HCT116 (cell line): ENCODE data around the gene HPS1. TPM values are rescaled to one million over a fixed set of nuclear protein-coding genes. Genes with fewer than 3 reads are reported as not detected.

Experiments used
- ATAC-seq: fragments of 200-7000 bp; cut with Tn5 transposase; 2 replicates; pipeline ENCODE4 v1.9.1; 2020; ENCODE audit warnings: mild to moderate bottlenecking, moderate library complexity
- BruUV-seq: library from RNA; stranded (reverse); fragments of 400-500 nt; replicated peaks from 2 replicates; lab custom pipeline; 2021; lab: Mats Ljungman, UMichigan
- CTCF ChIA-PET: fragments of 300-600 bp; sonication (Branson Sonifier 250); formaldehyde crosslinking; loops from one replicate; lab custom pipeline; 2021; ENCODE audit warnings: antibody characterized with exemption; lab: Charles Lee
- POLR2A ChIA-PET: fragments of 300-600, 350-600 bp; sonication (Branson Sonifier 250); formaldehyde crosslinking; loops from one replicate; lab custom pipeline; 2021; ENCODE audit warnings: antibody characterized with exemption; lab: Charles Lee
- RAD21 ChIA-PET, 2 experiments: fragments of 300-600 bp; sonication (Branson Sonifier 250); formaldehyde crosslinking; loops; one replicate each; lab custom pipeline; 2023; ENCODE audit warnings: low total read pairs in 2 of 2; ENCODE audit not compliant: uncharacterized antibody in 2 of 2, unreplicated experiment in 2 of 2, low non-redundant PET in 1 of 2; lab: Charles Lee
- DNase-seq: peaks from one replicate; pipeline ENCODE4 v3.0.0-alpha.2; 2010; ENCODE audit warnings: low read depth, low spot score
- H2AFZ ChIP-seq: fragments of 200-600 bp; shearing (Covaris generic), sonication (generic); 2 replicates; pipeline ENCODE4 v1.6.1; 2017; ENCODE audit warnings: low read depth, mixed run types, mixed read lengths, antibody characterized with exemption, low read length; ENCODE audit not compliant: poor library complexity, severe bottlenecking
- H3K27ac ChIP-seq: 2 replicates; pipeline ENCODE4 v1.5.1; 2012; ENCODE audit warnings: low read depth, low read length
- H3K27me3 ChIP-seq: fragments of 200-600 bp; sonication (generic); 2 replicates; pipeline ENCODE4 v1.6.1; 2016; ENCODE audit warnings: mixed run types, low read length, mixed read lengths; ENCODE audit not compliant: insufficient read depth
- H3K36me3 ChIP-seq, 2 experiments: fragments of 200-500 bp in 1 of 2; fragments of 200-600 bp in 1 of 2; sonication (Bioruptor generic) in 1 of 2; sonication (generic) in 1 of 2; 2 replicates each; pipeline versions ENCODE4 v1.5.1 to v1.6.1; 2014 to 2016; ENCODE audit warnings: low read length in 2 of 2, inconsistent platforms in 1 of 2, mixed read lengths in 1 of 2, mixed run types in 1 of 2; ENCODE audit not compliant: insufficient read depth in 2 of 2, control insufficient read depth in 1 of 2
- H3K4me1 ChIP-seq, 2 experiments: fragments of 200-600 bp in 1 of 2; sonication (generic) in 1 of 2; 2 replicates each; pipeline versions ENCODE4 v1.5.1 to v1.6.1; 2012 to 2017; ENCODE audit warnings: low read length in 2 of 2, inconsistent platforms in 1 of 2, mild to moderate bottlenecking in 1 of 2, mixed read lengths in 1 of 2, mixed run types in 1 of 2, moderate library complexity in 1 of 2; ENCODE audit not compliant: insufficient read depth in 2 of 2, control insufficient read depth in 1 of 2
- H3K4me2 ChIP-seq: fragments of 200-600 bp; sonication (generic); 2 replicates; pipeline ENCODE4 v1.6.1; 2017; ENCODE audit warnings: mixed run types, low read length, mixed read lengths
- H3K4me3 ChIP-seq, 2 experiments: fragments of 200-600 bp in 1 of 2; sonication (generic) in 1 of 2; replicated peaks in 1 of 2; 2 replicates each; pipeline ENCODE4 v1.5.1; 2011 to 2016; ENCODE audit warnings: low read length in 2 of 2, control low read depth in 1 of 2, low read depth in 1 of 2, mild to moderate bottlenecking in 1 of 2, mixed read lengths in 1 of 2, mixed run types in 1 of 2
- H3K79me2 ChIP-seq: fragments of 200-600 bp; sonication (generic); 2 replicates; pipeline ENCODE4 v1.6.1; 2017; ENCODE audit warnings: mild to moderate bottlenecking, mixed run types, low read length, moderate library complexity, mixed read lengths; ENCODE audit not compliant: insufficient read depth
- H3K9ac ChIP-seq: fragments of 200-600 bp; sonication (generic); 2 replicates; pipeline ENCODE4 v1.6.1; 2016; ENCODE audit warnings: low read length, mixed read lengths
- H3K9me2 ChIP-seq: fragments of 200-600 bp; sonication (generic), shearing (Covaris generic); 2 replicates; pipeline ENCODE4 v1.6.1; 2017; ENCODE audit warnings: mixed run types, mild to moderate bottlenecking, moderate library complexity; ENCODE audit not compliant: insufficient read depth
- H3K9me3 ChIP-seq, 2 experiments: fragments of 200-500 bp in 1 of 2; fragments of 200-600 bp in 1 of 2; sonication (Bioruptor generic) in 1 of 2; sonication (generic) in 1 of 2; 2 replicates each; pipeline ENCODE4 v1.6.1; 2014 to 2017; ENCODE audit warnings: low read length in 2 of 2, mixed read lengths in 2 of 2, inconsistent platforms in 1 of 2, low read depth in 1 of 2, mild to moderate bottlenecking in 1 of 2, mixed run types in 1 of 2, moderate library complexity in 1 of 2; ENCODE audit not compliant: control insufficient read depth in 1 of 2, insufficient read depth in 1 of 2
- H4K20me1 ChIP-seq: fragments of 200-600 bp; sonication (generic), shearing (Covaris generic); 2 replicates; pipeline ENCODE4 v1.6.1; 2017; ENCODE audit warnings: mixed run types, mild to moderate bottlenecking, moderate library complexity; ENCODE audit not compliant: insufficient read depth
- CBX3 ChIP-seq: IDR thresholded peaks from 2 replicates; pipeline ENCODE4 v1.6.1; 2012; ENCODE audit warnings: low read depth
- EGR1 ChIP-seq: IDR thresholded peaks from 2 replicates; pipeline ENCODE4 v1.6.1; 2012; ENCODE audit warnings: low read depth
- EZH2 ChIP-seq: fragments of 200-600 bp; sonication (generic); IDR thresholded peaks from 2 replicates; pipeline ENCODE4 v1.6.1; 2017; ENCODE audit warnings: antibody characterized with exemption, mixed run types
- FOSL1 ChIP-seq: IDR thresholded peaks from 2 replicates; pipeline ENCODE4 v1.6.1; 2012; ENCODE audit warnings: low read depth
- POLR2A ChIP-seq: IDR thresholded peaks from 2 replicates; pipeline ENCODE4 v1.7.0; 2011; ENCODE audit warnings: borderline replicate concordance; ENCODE audit not compliant: insufficient read depth, insufficient read length; ENCODE audit errors: extremely low read depth
- RAD21 ChIP-seq: IDR thresholded peaks from 2 replicates; pipeline ENCODE4 v1.6.1; 2012; ENCODE audit warnings: low read depth, mild to moderate bottlenecking
- SIN3A ChIP-seq: IDR thresholded peaks from 2 replicates; pipeline ENCODE4 v1.6.1; 2012; ENCODE audit warnings: low read depth
- SRF ChIP-seq: IDR thresholded peaks from 2 replicates; pipeline ENCODE4 v1.6.1; 2012; ENCODE audit warnings: low read depth
- TCF7L2 ChIP-seq: IDR thresholded peaks from 2 replicates; pipeline ENCODE4 v1.7.0; 2011; ENCODE audit warnings: borderline replicate concordance, inconsistent platforms; ENCODE audit not compliant: insufficient read depth, insufficient read length; ENCODE audit errors: extremely low read depth
- YY1 ChIP-seq: IDR thresholded peaks from 2 replicates; pipeline ENCODE4 v1.6.1; 2011; ENCODE audit warnings: low read length, low read depth, moderate library complexity, mild to moderate bottlenecking; ENCODE audit not compliant: insufficient replicate concordance; ENCODE audit errors: extremely low read depth
- ZNF274 ChIP-seq: fragments of 200-500 bp; sonication (Bioruptor generic); IDR thresholded peaks from 2 replicates; pipeline ENCODE4 v1.6.1; 2014; ENCODE audit warnings: mild to moderate bottlenecking, low read depth, low read length, inconsistent platforms
- intact Hi-C: fragments of 100-400 bp; cut with micrococcal nuclease; formaldehyde crosslinking; loops from 2 replicates; pipeline ENCODE4 v1.10.0; 2022
- total RNA-seq: library from RNA; stranded (reverse); gene quantifications from one replicate; pipeline ENCODE4 v1.2.1, GENCODE V29; 2021; ENCODE audit not compliant: unreplicated experiment
- TF ChIP-seq, protein P1 (sequence below): IDR thresholded peaks from 2 replicates; pipeline ENCODE4 v1.6.1; 2012
- TF ChIP-seq, protein P2 (sequence below): IDR thresholded peaks from 2 replicates; pipeline ENCODE4 v1.6.1; 2011; ENCODE audit warnings: mild to moderate bottlenecking, low read length, moderate library complexity; ENCODE audit not compliant: insufficient replicate concordance; ENCODE audit errors: extremely low read depth
- TF ChIP-seq, protein P3 (sequence below), 3 experiments: fragments of 200-600 bp in 1 of 3; sonication (generic) in 1 of 3; IDR thresholded peaks in 2 of 3; conservative IDR thresholded peaks in 1 of 3; 2 replicates each; pipeline ENCODE4 v1.5.1; 2012 to 2017; ENCODE audit warnings: low read depth in 2 of 3, low read length in 2 of 3, antibody characterized with exemption in 1 of 3, borderline replicate concordance in 1 of 3, control low read depth in 1 of 3, mild to moderate bottlenecking in 1 of 3, mixed read lengths in 1 of 3, mixed run types in 1 of 3, moderate library complexity in 1 of 3; ENCODE audit not compliant: insufficient read depth in 1 of 3

Gene HPS1
- total RNA-seq, 1 experiment from 2014 or later: 64.3 TPM

DNA sequence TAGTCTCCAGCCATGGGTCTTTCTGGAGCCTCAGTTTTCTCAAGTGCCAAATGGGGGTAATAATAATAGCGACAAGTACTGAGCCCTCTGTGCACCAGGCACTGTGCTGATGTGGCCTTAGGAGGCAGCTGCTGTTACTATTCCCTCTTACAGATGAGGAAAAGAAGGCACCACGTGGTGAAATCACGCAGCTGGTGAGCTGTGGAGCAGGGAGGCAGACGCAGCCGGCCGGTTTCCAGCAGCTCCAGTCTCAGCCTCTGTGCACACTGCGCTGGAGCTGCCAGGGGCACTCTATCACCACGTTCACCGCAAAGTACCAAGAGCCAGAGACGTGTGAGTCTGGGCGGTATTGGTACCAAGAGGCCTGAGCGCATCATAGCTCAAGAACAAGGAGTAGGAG, 41.3 kb downstream of the HPS1 start:
- Histone ChIP-seq H3K9me2 (no peaks in the 10 kb centered on the region), H3K27me3 (no peaks in the 10 kb centered on the region), H3K36me3 (no peaks in the 10 kb centered on the region), H4K20me1 (no peaks in the 10 kb centered on the region), H3K27ac (no peak overlapping the region), H3K9me3 (no peaks in the 10 kb centered on the region), H2AFZ (no peak overlapping the region), H3K79me2 (no peaks in the 10 kb centered on the region), H3K9ac (no peak overlapping the region), H3K4me2 (no peak overlapping the region), H3K4me3 (no peak overlapping the region), H3K4me1 (peaks cover 0 to 3% of the 10 kb centered on the region in 2 experiments; a peak in 1 of 4 replicates)
- TF ChIP-seq RAD21: no peak
- TF ChIP-seq, protein P1, sequence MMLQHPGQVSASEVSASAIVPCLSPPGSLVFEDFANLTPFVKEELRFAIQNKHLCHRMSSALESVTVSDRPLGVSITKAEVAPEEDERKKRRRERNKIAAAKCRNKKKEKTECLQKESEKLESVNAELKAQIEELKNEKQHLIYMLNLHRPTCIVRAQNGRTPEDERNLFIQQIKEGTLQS: no peak
- TF ChIP-seq YY1: no peak
- no peak for TF ChIP-seq SIN3A
- TF ChIP-seq EGR1: no peak
- no peak for TF ChIP-seq FOSL1
- TF ChIP-seq EZH2: no peak
- TF ChIP-seq SRF: no peak
- DNase-seq (no peak), ATAC-seq (no peak)
- BruUV-seq: no TSS peak
- intact Hi-C loops: no loop called here
- RAD21 ChIA-PET: no interaction called here
- CTCF ChIA-PET: interaction anchor here (1.1 kb wide), 1 partner anchor 20 kb away, joined by 4 read pairs; no protein-coding TSS in a partner anchor
- POLR2A ChIA-PET: interaction anchor here (1.3 kb wide), 1 partner anchor 10 kb away, joined by 4 read pairs; the partner anchor contains the start of gene PYROXD2

DNA sequence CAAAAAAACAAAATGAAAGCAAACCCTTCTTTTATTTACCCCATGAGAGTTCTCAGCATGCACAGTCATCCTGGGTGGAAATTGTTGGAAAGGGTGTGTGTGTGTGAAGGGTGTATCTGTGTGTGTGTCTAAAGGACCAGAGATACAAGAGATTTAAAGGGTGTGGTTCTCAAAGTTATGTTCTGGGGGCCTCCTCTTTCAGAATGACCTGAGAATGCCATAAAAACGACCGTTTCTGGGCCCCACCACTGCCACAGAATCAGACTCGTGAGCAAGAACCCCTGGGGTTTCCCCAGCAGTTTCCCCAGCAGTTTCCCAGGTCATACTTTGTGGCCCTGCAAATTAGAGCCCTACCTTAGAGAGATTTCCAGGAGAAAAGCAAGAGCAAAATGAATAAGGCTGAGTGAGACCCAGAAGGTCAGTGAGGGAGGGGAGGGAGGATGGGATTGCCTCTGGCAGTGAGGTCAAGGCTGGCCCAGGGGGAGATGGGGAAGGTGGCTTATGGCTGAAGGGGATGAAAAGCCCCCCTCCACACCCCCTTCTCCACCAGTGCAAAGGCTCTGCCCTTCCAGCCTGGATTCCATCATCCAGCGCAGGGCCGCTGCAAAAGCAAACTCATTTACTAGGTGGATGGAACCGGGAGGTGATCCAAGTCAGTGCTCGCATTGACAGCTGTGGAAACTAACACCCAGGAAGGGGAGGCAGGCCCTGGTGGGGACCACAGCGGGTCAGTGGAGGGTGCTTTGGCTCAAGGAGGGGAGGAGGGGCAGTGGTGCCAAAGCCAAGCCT, 42.0 kb downstream of the HPS1 start:
- ChIA-PET POLR2A (interaction anchor here (2.8 kb wide), 1 partner anchor 10 kb away, joined by 8 read pairs; the partner anchor contains the start of gene PYROXD2), RAD21 (no interaction called here), CTCF (no interaction called here)
- H3K79me2 ChIP-seq: no peaks in the 10 kb centered on the region
- DNase-seq: no peak
- H3K27me3 ChIP-seq: no peaks in the 10 kb centered on the region
- no peak overlapping the region for H3K4me2 ChIP-seq
- no peak overlapping the region for H2AFZ ChIP-seq
- BruUV-seq: no TSS peak
- ATAC-seq: no peak
- no peaks in the 10 kb centered on the region for H3K9me2 ChIP-seq
- H4K20me1 ChIP-seq: no peaks in the 10 kb centered on the region
- H3K4me3 ChIP-seq: no peak overlapping the region
- no peak overlapping the region for H3K9ac ChIP-seq
- H3K27ac ChIP-seq: no peak overlapping the region
- no peaks in the 10 kb centered on the region for H3K36me3 ChIP-seq
- intact Hi-C loops: no loop called here
- H3K4me1 ChIP-seq: peaks cover 0 to 3% of the 10 kb centered on the region in 2 experiments; a peak in 1 of 4 replicates
- H3K9me3 ChIP-seq: no peaks in the 10 kb centered on the region
- no peak for TF ChIP-seq RAD21
- TF ChIP-seq, protein P1: no peak
- no peak for TF ChIP-seq CBX3
- TF ChIP-seq, protein P2, sequence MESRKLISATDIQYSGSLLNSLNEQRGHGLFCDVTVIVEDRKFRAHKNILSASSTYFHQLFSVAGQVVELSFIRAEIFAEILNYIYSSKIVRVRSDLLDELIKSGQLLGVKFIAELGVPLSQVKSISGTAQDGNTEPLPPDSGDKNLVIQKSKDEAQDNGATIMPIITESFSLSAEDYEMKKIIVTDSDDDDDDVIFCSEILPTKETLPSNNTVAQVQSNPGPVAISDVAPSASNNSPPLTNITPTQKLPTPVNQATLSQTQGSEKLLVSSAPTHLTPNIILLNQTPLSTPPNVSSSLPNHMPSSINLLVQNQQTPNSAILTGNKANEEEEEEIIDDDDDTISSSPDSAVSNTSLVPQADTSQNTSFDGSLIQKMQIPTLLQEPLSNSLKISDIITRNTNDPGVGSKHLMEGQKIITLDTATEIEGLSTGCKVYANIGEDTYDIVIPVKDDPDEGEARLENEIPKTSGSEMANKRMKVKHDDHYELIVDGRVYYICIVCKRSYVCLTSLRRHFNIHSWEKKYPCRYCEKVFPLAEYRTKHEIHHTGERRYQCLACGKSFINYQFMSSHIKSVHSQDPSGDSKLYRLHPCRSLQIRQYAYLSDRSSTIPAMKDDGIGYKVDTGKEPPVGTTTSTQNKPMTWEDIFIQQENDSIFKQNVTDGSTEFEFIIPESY: no peak
- TF ChIP-seq ZNF274: no peak
- TF ChIP-seq, protein P3, sequence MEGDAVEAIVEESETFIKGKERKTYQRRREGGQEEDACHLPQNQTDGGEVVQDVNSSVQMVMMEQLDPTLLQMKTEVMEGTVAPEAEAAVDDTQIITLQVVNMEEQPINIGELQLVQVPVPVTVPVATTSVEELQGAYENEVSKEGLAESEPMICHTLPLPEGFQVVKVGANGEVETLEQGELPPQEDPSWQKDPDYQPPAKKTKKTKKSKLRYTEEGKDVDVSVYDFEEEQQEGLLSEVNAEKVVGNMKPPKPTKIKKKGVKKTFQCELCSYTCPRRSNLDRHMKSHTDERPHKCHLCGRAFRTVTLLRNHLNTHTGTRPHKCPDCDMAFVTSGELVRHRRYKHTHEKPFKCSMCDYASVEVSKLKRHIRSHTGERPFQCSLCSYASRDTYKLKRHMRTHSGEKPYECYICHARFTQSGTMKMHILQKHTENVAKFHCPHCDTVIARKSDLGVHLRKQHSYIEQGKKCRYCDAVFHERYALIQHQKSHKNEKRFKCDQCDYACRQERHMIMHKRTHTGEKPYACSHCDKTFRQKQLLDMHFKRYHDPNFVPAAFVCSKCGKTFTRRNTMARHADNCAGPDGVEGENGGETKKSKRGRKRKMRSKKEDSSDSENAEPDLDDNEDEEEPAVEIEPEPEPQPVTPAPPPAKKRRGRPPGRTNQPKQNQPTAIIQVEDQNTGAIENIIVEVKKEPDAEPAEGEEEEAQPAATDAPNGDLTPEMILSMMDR (IDR thresholded peaks at IDR 0.05 in 2 of 3, conservative IDR thresholded peaks at IDR 0.05 in 1 of 3; ENCODE audit: borderline replicate concordance in 1 of 3, insufficient read depth in 1 of 3, low read depth in 2 of 3, low read length in 2 of 3): no peak
- TF ChIP-seq TCF7L2: no peak
- TF ChIP-seq SRF: no peak
- TF ChIP-seq POLR2A: no peak
- no peak for TF ChIP-seq SIN3A
